ENCODE measurements around the gene CHIA.

The CHIA gene

DNA sequence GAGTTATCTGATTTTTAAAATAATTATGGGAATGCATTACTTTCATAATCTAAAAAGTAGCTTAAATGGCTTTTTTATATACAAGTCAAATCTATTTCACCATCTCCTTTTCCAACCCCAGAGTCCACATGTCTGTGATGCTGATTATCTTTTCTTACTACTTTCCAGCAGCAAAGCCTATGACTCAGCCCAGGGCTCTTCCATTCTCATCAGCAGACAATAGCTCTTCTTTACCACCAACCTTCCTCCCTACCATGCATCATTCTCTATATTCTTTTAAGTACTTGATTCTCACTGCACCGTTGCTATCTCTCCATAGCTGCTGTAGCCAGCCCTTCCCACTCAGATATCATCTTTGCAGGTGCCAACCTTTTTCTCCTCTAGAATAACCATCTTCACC is 75.6 kb downstream of the CHIA start:
- DNase-seq (ENCODE audit: low read depth, low spot score), result no peak
- no peak overlapping the region for H3K9ac ChIP-seq (ENCODE audit: insufficient read length, low read depth)
- no peak overlapping the region for H3K4me3 ChIP-seq (ENCODE audit: insufficient read length, low read depth)
- no peak for TF ChIP-seq ZNF274 (IDR thresholded peaks at IDR 0.05; ENCODE audit: low read depth, low read length)
- no peak for TF ChIP-seq YY1 (IDR thresholded peaks at IDR 0.05; ENCODE audit: insufficient read depth, insufficient read length)
- TF ChIP-seq SUZ12 (IDR thresholded peaks at IDR 0.05; ENCODE audit: extremely low read depth, insufficient read depth, insufficient read length), result no peak
- no peaks in the 10 kb centered on the region for H3K27me3 ChIP-seq (ENCODE audit: insufficient read depth, insufficient read length)
- no peaks in the 10 kb centered on the region for H3K36me3 ChIP-seq (ENCODE audit: insufficient read depth, insufficient read length, low read length)
- no peaks in the 10 kb centered on the region for H3K9me3 ChIP-seq (ENCODE audit: insufficient read depth, low read length)
- H3K4me1 ChIP-seq (ENCODE audit: insufficient read depth, insufficient read length), result no peaks in the 10 kb centered on the region

DNA sequence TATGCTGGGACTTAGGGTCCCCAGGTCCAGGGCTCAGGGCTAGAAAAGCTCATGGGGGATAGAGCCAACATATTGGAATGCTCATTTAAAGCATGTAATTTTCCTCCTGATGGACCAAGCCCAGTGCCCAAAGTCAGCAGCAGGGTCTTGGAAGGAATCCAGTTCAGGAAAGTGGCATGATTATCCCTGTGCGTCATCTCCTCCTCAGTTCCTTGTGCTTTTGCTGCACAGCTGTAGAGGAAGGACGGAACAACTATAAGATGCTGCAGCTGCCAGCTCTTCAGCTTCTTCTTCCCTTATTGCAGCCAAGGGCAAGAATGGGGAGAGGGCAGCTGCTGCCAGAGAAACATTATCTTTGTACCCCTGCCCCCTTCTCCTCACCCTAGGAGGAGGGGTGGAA is 78.5 kb downstream of the CHIA start:
- Histone ChIP-seq H3K4me1 (ENCODE audit: insufficient read depth, insufficient read length) (no peaks in the 10 kb centered on the region), H3K4me3 (ENCODE audit: insufficient read length, low read depth) (no peak overlapping the region), H3K36me3 (ENCODE audit: insufficient read depth, insufficient read length, low read length) (no peaks in the 10 kb centered on the region), H3K9me3 (ENCODE audit: insufficient read depth, low read length) (no peaks in the 10 kb centered on the region), H3K9ac (ENCODE audit: insufficient read length, low read depth) (no peak overlapping the region), H3K27me3 (ENCODE audit: insufficient read depth, insufficient read length) (no peaks in the 10 kb centered on the region)
- TF ChIP-seq SUZ12 (IDR thresholded peaks at IDR 0.05; ENCODE audit: extremely low read depth, insufficient read depth, insufficient read length) (no peak), ZNF274 (IDR thresholded peaks at IDR 0.05; ENCODE audit: low read depth, low read length) (no peak), YY1 (IDR thresholded peaks at IDR 0.05; ENCODE audit: insufficient read depth, insufficient read length) (no peak)
- no peak for DNase-seq (ENCODE audit: low read depth, low spot score)

DNA sequence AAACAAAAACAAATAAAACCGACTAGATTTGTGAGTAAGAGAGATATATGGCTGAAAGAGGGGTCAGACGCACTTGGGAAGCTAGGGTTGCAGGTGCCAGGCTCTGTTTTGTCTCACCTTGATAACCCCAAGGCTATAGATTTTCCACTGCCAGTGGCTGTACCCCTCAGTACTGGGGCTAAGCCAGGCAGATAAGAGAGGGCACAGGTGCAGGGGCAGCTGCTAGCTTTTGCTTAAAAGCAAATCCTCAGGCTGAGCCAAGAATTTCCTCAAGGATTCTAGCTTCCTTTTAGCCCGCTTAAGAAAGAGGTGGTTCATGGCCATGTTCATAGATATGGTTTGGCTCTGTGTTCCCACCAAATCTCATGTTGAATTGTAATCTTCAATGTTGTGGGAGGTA is 79.0 kb downstream of the CHIA start:
- H3K4me1 ChIP-seq (ENCODE audit: insufficient read depth, insufficient read length), result no peaks in the 10 kb centered on the region
- H3K36me3 ChIP-seq (ENCODE audit: insufficient read depth, insufficient read length, low read length), result no peaks in the 10 kb centered on the region
- TF ChIP-seq ZNF274 (IDR thresholded peaks at IDR 0.05; ENCODE audit: low read depth, low read length) (no peak), SUZ12 (IDR thresholded peaks at IDR 0.05; ENCODE audit: extremely low read depth, insufficient read depth, insufficient read length) (no peak), YY1 (IDR thresholded peaks at IDR 0.05; ENCODE audit: insufficient read depth, insufficient read length) (no peak)
- H3K9ac ChIP-seq (ENCODE audit: insufficient read length, low read depth), result no peak overlapping the region
- no peaks in the 10 kb centered on the region for H3K27me3 ChIP-seq (ENCODE audit: insufficient read depth, insufficient read length)
- DNase-seq (ENCODE audit: low read depth, low spot score), result no peak
- H3K4me3 ChIP-seq (ENCODE audit: insufficient read length, low read depth), result no peak overlapping the region
- H3K9me3 ChIP-seq (ENCODE audit: insufficient read depth, low read length), result no peaks in the 10 kb centered on the region
